ENCODE measurements around the gene LRRC70. TPM values are rescaled to one million over a fixed set of nuclear protein-coding genes. Genes with fewer than 3 reads are reported as not detected.

LRRC70 gene
- total and polyA plus RNA-seq, 2 experiments from 2014 or later: 0.15 to 1.7 TPM

DNA sequence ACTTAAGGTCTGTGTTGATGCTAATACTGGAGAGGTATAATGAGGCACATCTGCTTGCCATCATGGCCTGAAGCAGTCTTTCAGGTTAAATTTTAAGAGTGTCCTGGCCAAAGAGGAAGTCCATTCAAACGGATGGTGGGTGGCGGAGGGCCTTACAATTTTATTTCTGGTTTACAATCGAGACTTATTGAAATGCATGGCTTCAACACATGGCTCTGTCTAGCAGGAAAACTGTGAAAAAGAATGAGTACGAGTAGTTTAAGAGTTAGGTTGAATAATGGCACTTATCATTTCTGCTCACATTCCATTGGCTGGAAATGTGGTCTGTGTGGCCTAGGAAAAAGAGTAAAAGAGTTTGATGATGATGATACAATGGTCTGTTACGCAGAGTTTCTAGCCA is 42.1 kb downstream of the LRRC70 start:
- H2AFZ ChIP-seq: no peak overlapping the region
- H3K9me2 ChIP-seq (ENCODE audit: insufficient read depth): no peaks in the 10 kb centered on the region; the same call in 1 of the 2 replicates
- ATAC-seq (peak; percentile 23; the same call in 2 of the 3 replicates), DNase-seq (ENCODE audit: low spot score) (no peak)
- Mint-ChIP-seq H3K4me1 (peaks cover 25% of the 10 kb centered on the region), H3K4me3 (peak overlapping the region; percentile 28), H3K27ac (no peak overlapping the region; the same call in 1 of the 2 replicates), H3K27me3 (ENCODE audit: insufficient read depth, low read depth, poor library complexity) (peaks cover 2% of the 10 kb centered on the region), H3K9me3 (no peaks in the 10 kb centered on the region; the same call in 1 of the 3 replicates), H3K36me3 (ENCODE audit: low read depth) (peaks cover 5% of the 10 kb centered on the region; the same call in 2 of the 3 replicates)
- H4K20me1 ChIP-seq (replicated peaks; ENCODE audit: insufficient read depth): no peaks in the 10 kb centered on the region
- H3K36me3 ChIP-seq (ENCODE audit: insufficient read depth): no peaks in the 10 kb centered on the region
- peaks cover 24% of the 10 kb centered on the region for H3K4me1 ChIP-seq (ENCODE audit: insufficient read depth)
- peak overlapping the region; percentile 85 for H3K27ac ChIP-seq (ENCODE audit: low read depth)
- no peaks in the 10 kb centered on the region for H3K79me2 ChIP-seq (replicated peaks; ENCODE audit: insufficient read depth)
- peak overlapping the region; percentile 36 for H3K4me3 ChIP-seq
- no peaks in the 10 kb centered on the region for H3K27me3 ChIP-seq (ENCODE audit: insufficient read depth)
- no peak for TF ChIP-seq ZNF331 (CRISPR knock-in tag; IDR thresholded peaks at IDR 0.05; ENCODE audit: low read depth)
- peaks cover 14% of the 10 kb centered on the region for H3F3A ChIP-seq (replicated peaks; ENCODE audit: low read depth)
- peak overlapping the region; percentile 69 for H3K4me2 ChIP-seq

DNA sequence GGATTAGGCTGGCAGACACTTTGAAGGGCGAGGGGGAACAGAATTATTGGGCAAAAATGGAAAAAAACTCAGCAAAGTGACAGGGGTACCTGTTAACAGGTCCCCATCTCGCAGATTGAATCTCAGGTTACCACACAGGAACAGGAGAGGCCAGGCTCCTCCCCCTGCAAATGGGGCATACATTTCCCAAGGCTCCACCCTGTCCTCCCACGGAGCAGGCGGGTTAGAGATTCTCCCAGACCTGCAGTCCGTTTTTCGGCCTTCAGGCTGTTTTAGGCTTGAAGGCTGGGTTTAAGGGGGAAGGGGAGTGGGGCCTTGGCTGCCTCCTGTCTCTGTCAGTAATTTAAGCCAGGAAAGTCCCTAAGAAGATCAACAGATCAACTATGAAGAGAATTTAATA is 42.7 kb downstream of the LRRC70 start:
- Histone ChIP-seq H3K27me3 (ENCODE audit: insufficient read depth) (no peaks in the 10 kb centered on the region), H3K9me2 (ENCODE audit: insufficient read depth) (no peaks in the 10 kb centered on the region; the same call in 1 of the 2 replicates), H3K36me3 (ENCODE audit: insufficient read depth) (no peaks in the 10 kb centered on the region), H3K4me1 (ENCODE audit: insufficient read depth) (peaks cover 24% of the 10 kb centered on the region), H3K4me2 (peak overlapping the region; percentile 69), H3K79me2 (replicated peaks; ENCODE audit: insufficient read depth) (no peaks in the 10 kb centered on the region), H3F3A (replicated peaks; ENCODE audit: low read depth) (peaks cover 14% of the 10 kb centered on the region), H3K27ac (ENCODE audit: low read depth) (peak overlapping the region; percentile 85; the same call in 1 of the 2 replicates), H3K4me3 (peak overlapping the region; percentile 36), H4K20me1 (replicated peaks; ENCODE audit: insufficient read depth) (no peaks in the 10 kb centered on the region), H2AFZ (no peak overlapping the region)
- DNase-seq (ENCODE audit: low spot score) (peak; percentile 85), ATAC-seq (peak; percentile 100)
- peaks cover 6% of the 10 kb centered on the region for H3K27me3 Mint-ChIP-seq (ENCODE audit: insufficient read depth, low read depth, poor library complexity)
- peak overlapping the region; percentile 68 for H3K27ac Mint-ChIP-seq
- TF ChIP-seq, protein P1, sequence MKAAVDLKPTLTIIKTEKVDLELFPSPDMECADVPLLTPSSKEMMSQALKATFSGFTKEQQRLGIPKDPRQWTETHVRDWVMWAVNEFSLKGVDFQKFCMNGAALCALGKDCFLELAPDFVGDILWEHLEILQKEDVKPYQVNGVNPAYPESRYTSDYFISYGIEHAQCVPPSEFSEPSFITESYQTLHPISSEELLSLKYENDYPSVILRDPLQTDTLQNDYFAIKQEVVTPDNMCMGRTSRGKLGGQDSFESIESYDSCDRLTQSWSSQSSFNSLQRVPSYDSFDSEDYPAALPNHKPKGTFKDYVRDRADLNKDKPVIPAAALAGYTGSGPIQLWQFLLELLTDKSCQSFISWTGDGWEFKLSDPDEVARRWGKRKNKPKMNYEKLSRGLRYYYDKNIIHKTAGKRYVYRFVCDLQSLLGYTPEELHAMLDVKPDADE (IDR thresholded peaks at IDR 0.05): no peak
- TF ChIP-seq POLR2AphosphoS5 (IDR thresholded peaks at IDR 0.05; ENCODE audit: low read depth): 0 out of 2 replicates have a peak, but pooled peaks have one; percentile 23
- TF ChIP-seq STAT1 (IDR thresholded peaks at IDR 0.05; ENCODE audit: unreplicated experiment): no peak
- no peak for TF ChIP-seq ZNF331 (CRISPR knock-in tag; IDR thresholded peaks at IDR 0.05; ENCODE audit: low read depth)
- TF ChIP-seq ZNF462 (CRISPR knock-in tag; IDR thresholded peaks at IDR 0.05): no peak
- peaks cover 2% of the 10 kb centered on the region; the same call in 2 of the 3 replicates for H3K9me3 Mint-ChIP-seq
- H3K36me3 Mint-ChIP-seq (ENCODE audit: low read depth): peaks cover 8% of the 10 kb centered on the region; the same call in 2 of the 3 replicates
- peaks cover 28% of the 10 kb centered on the region for H3K4me1 Mint-ChIP-seq
- H3K4me3 Mint-ChIP-seq: peak overlapping the region; percentile 28

All from GM23338 (cell line).